Activated naive CD4-positive, alpha-beta T cell treated with Interleukin-2 at 50 U/mL for 16 hours (primary cell): ENCODE results near the gene UPK3A.
"Not testable (repeated sequence)": the region's sequence is repeated elsewhere in the genome, so short reads cannot be mapped to it uniquely, and the experiment has no call there.

Source experiments
- DNase-seq: peaks from one replicate; pipeline ENCODE4 v3.0.0-alpha.2; 2020

Gene UPK3A

DNA sequence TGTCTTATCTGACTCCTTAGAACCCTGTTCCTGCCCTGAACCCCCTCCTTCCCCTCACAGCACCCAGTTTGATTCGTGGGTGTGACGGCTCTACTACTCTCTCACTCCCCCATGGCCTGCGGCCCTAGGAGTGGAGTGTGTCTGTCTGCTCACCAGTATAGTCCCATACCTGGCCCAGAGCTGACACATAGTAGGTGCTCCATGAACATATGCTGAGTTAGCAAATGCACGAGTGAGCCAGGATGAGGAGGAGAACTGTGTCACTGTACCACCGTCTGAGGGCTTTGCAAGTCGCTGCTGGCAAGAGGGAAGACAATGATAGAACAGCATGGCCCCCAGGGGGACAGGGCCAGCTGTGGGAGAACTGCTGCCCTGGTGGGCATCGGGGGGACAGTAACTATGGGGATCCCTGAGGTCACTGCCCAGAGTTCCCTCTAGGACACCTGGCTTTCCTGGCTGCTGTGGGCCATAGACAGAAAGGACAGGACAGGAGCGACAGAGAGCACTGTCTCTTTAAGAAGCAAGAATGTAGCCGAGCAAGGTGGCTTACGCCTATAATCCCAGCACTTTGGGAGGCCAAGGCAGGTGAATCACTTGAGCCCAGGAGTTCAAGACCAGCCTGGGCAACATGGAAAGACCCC, 24.9 kb upstream of the UPK3A start:
- DNase-seq: no peak

GRCh38 chr22:45260395-45260759, 24.4 kb upstream of the UPK3A start:
- not testable (repeated sequence) for DNase-seq

DNA sequence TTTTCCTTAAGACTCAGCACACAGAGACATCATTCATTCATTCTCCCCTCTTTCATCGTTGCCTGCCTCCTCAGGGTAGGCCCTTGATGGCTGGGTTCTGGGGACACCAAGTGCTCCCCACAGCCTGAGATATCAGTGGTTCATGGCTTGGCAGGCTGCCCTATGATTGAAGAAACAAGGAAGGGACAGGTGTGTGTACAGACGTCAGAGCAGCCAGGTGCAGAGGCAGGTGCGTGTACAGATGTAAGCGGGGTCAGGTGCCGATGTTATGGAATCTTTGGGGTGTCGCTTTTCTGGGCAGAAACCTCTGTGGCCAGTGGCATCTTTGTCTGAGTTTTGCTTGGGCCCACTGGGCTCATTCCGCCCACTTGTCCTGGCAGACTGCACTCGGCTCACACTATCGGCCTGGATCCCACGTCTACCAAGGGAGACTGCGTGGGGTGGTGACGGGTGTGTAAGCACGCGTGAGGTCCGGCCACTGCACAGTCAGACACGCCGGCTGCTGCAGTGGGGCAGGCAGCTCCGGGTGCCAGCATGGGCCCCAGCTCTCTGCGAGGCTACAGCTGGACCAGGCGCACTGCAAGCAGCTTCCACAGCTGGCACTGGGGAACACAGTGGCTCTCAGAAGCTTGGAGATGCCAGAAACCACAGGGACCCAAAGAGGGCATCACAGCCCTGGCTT, 23.2 kb upstream of the UPK3A start:
- no peak for DNase-seq

GRCh38 chr22:45262195-45262930, 22.4 kb upstream of the UPK3A start:
- DNase-seq: no peak

GRCh38 chr22:45262931-45263462, 21.8 kb upstream of the UPK3A start:
- no peak for DNase-seq

DNA sequence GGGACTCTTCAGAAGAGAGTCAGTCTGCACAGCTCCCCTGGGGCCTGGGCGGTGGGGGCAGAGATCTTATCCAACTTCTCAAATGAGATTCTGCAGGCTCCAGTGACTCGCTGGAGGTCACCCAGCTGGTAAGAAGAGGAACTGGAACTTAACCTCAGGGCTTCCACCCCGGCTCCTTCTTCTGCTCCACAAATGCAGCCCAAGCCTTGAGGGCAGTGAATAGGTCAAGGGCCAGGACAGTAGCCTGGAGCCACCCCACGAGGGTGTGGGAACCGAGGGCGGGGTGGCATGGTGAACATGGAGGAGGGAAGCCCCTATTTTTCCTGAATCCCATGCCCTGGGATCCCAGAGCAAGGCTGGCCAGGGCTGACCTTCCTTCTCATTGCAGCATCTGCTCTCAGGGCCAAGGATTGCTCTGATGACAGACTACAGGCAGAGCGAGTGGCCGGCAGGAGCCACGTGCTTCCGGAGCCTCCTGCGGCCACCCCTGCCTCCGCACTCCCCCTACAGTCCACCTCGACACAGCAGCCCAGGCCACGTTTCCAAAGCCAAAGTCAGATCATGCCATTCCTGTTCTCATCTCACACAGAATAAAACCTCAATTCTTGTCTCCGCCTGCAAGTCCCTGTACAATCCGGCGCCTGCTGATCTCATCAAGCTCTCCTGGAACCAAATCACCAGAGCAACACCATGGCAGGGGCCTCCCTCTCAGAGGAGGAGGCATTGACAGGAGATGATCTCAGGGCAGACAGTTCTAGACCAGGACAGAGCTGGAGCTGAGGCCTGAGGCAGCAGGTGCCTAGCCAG, 21.1 kb upstream of the UPK3A start:
- DNase-seq: no peak

GRCh38 chr22:45265535-45265934, 19.2 kb upstream of the UPK3A start:
- no peak for DNase-seq

DNA sequence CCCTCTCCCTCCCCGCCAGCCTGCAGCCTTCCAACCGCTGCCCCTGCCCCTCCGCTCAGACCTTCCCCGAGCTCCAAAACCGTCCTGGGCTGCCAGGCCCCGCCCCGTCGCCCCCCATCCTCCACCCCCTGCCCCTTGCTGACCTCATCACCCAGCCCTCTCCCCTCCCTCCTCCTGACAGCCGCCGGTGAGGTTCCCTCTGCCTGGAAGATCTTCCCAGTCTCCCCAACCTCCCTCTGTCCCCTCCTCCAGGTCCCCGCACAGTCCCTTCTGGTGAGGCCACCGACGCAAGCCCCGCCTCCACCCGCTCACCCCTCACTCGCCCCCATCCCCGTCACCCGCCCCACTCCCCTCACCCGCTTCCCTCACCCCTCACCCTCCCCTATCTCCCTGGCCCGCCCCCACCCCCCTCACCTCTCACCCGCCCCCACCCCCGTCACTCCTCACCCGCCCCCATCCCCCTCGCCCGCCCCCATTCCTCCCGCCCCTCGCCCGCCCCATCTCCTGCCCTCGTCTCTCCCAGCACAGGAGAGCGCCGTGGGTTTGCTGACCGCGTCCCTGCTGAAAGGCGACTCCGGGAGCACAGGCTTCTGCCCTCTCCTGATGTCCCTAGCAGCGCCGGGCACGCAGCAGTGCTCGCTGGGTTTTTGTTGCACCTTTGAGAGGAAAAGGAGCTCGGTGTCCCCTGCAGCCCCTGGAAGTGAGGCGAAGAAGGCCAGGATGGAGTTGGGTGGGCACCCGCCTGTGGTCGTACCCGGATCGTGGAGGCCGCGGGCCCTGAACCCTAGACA, 16.4 kb upstream of the UPK3A start:
- peak; percentile 18 for DNase-seq

- peak; percentile 87 for DNase-seq
Observed at GRCh38 chr22:45268958-45269844, 15.5 kb upstream of the UPK3A start.

DNA sequence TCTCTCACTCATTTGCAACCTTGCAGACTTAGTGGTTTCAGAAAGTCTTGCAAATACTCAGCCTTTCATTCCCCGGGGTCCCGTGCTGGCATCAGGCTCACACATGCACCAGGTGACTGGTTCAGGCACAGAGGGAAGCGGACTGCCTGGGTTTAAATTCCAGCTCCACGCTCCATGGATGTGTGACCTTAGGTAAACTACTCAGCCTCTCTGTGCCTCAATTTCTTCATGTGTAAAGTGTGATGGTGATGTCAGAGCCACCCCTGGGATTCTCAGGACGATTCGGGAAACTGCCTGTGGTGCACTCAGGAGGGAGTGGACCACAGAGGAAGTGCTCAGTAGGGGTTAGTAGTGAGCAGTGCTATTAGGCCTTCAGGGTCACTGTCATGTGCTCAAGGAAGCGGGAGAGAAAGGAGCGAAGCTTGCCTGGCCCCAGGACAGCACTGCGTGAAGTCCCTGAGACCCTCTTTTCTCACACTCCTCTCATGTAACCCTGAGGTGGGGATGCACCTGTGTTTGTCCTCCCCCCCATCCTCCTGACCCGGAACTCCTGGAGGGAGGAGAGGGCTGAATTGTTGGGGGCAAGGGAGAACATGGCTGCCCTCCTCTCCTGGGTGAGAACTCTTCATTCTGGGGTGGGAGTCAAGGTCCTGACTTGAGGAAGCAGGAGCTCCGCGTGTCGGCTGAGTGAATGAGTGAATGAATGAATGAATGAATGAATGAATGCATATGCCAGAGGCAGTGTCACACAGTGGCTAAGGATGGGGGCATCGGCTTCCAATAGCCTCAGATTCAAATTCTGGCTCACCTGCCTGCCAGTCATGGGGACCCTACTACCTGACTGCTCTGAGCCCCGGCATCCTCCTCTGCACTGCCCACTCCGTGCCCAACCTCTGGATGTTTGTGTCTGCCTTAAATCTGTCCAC, 14.4 kb upstream of the UPK3A start:
- DNase-seq: no peak

DNA sequence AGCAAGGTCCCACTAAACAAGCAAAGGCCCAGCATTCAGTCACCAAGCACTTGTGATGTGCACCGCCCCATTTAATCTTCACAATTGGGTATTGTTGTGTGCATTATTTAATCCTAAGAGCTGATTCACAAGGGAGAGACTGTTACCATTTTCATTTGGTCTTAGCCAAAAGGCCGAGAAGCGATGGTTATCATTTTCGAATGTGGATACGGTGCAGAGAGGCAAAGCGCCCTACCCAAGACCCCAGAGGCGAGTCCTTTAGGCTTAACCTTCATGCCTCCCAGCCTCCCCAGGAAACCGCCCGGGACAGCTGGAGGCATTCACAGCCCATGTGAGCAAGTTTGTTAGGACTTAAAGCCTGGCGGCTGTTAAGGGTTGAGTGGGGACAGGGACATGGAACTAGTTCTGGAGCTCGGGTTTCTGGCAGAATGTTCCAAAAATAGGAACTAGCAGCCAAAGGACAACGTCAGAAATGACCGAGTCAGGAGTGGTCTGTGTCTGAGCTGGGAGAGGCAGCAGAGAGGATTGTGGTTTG, 13.0 kb upstream of the UPK3A start:
- DNase-seq: no peak

- DNase-seq: no peak
Observed at GRCh38 chr22:45272498-45272897, 12.3 kb upstream of the UPK3A start.

GRCh38 chr22:45273452-45274075, 11.2 kb upstream of the UPK3A start:
- DNase-seq: no peak

- DNase-seq: no peak
Observed at GRCh38 chr22:45276507-45277105, 8.1 kb upstream of the UPK3A start.

- not testable (repeated sequence) for DNase-seq
Observed at GRCh38 chr22:45277720-45278119, 7.0 kb upstream of the UPK3A start.

GRCh38 chr22:45278125-45278524, 6.6 kb upstream of the UPK3A start:
- DNase-seq: no peak

- no peak for DNase-seq
Observed at GRCh38 chr22:45280587-45280980, 4.2 kb upstream of the UPK3A start.

GRCh38 chr22:45281010-45281409, 3.7 kb upstream of the UPK3A start:
- no peak for DNase-seq
